ENCODE measurements around the gene TGFA. TPM values are rescaled to one million over a fixed set of nuclear protein-coding genes. Genes with fewer than 3 reads are reported as not detected.

TGFA gene
- total RNA-seq, 2 experiments from 2014 or later = 0.47 to 0.88 TPM

GRCh38 chr2:70553334-70553583, 367 bp downstream of the TGFA start:
- no peaks in the 10 kb centered on the region for H3K9me3 ChIP-seq (ENCODE audit: control insufficient read depth in 1 of 2, insufficient read depth in 1 of 2, low read length in 2 of 2)
- H3K36me3 ChIP-seq (ENCODE audit: insufficient read depth, low read length) = no peaks in the 10 kb centered on the region
- Mint-ChIP-seq H3K9me3 (no peaks in the 10 kb centered on the region), H3K4me3 (peak overlapping the region; percentile 93), H3K27me3 (peaks cover 10% of the 10 kb centered on the region), H3K36me3 (ENCODE audit: low read depth) (no peaks in the 10 kb centered on the region), H3K27ac (peak overlapping the region; percentile 73), H3K4me1 (ENCODE audit: low read depth) (peaks cover 34% of the 10 kb centered on the region)
- H3K27ac ChIP-seq (ENCODE audit: low read depth in 1 of 2, low read length in 2 of 2) = no peak overlapping the region
- ChIA-PET CTCF (interaction anchor here (1.1 kb wide), 1 partner anchor 65 kb away, joined by 3 read pairs; no protein-coding TSS in a partner anchor), POLR2A (interaction anchor here (0.7 to 1.2 kb wide), 3 partner anchors 29 to 112 kb away, joined by 3 to 5 read pairs (median 3); no protein-coding TSS in a partner anchor)
- intact Hi-C loops (cut with DNase I, micrococcal nuclease) = loop anchor here (5.0 kb wide), 2 partner anchors 94 to 211 kb away; no protein-coding TSS in a partner anchor
- H3K4me3 ChIP-seq (ENCODE audit: low read length) = peak overlapping the region; percentile 65
- no peaks in the 10 kb centered on the region for H3K27me3 ChIP-seq (ENCODE audit: control insufficient read depth in 1 of 2, insufficient read depth in 2 of 2, low read length in 2 of 2)
- DNase-seq = peak in 7 of 14 experiments; percentile 3 to 59 (median 16)
- H3K4me1 ChIP-seq (ENCODE audit: insufficient read depth, low read length) = peaks cover 24% of the 10 kb centered on the region
- ATAC-seq (ENCODE audit: poor library complexity) = peak; percentile 46
- TF ChIP-seq, protein P1, sequence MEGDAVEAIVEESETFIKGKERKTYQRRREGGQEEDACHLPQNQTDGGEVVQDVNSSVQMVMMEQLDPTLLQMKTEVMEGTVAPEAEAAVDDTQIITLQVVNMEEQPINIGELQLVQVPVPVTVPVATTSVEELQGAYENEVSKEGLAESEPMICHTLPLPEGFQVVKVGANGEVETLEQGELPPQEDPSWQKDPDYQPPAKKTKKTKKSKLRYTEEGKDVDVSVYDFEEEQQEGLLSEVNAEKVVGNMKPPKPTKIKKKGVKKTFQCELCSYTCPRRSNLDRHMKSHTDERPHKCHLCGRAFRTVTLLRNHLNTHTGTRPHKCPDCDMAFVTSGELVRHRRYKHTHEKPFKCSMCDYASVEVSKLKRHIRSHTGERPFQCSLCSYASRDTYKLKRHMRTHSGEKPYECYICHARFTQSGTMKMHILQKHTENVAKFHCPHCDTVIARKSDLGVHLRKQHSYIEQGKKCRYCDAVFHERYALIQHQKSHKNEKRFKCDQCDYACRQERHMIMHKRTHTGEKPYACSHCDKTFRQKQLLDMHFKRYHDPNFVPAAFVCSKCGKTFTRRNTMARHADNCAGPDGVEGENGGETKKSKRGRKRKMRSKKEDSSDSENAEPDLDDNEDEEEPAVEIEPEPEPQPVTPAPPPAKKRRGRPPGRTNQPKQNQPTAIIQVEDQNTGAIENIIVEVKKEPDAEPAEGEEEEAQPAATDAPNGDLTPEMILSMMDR (IDR thresholded peaks at IDR 0.05) = no peak

- peaks cover 24% of the 10 kb centered on the region for H3K4me1 ChIP-seq (ENCODE audit: insufficient read depth, low read length)
- peaks cover 34% of the 10 kb centered on the region for H3K4me1 Mint-ChIP-seq (ENCODE audit: low read depth)
- H3K4me3 Mint-ChIP-seq = peak overlapping the region; percentile 93
- ChIA-PET POLR2A (interaction anchor here (0.7 to 1.2 kb wide), 3 partner anchors 28 to 112 kb away, joined by 3 to 5 read pairs (median 3); no protein-coding TSS in a partner anchor), CTCF (interaction anchor here (0.6 to 1.1 kb wide), 2 partner anchors 65 to 125 kb away, joined by 3 read pairs; no protein-coding TSS in a partner anchor)
- intact Hi-C loops (cut with DNase I, micrococcal nuclease) = loop anchor here (5.0 kb wide), 2 partner anchors 95 to 210 kb away; no protein-coding TSS in a partner anchor
- DNase-seq = peak in 5 of 14 experiments; percentile 6 to 44 (median 41)
- H3K36me3 ChIP-seq (ENCODE audit: insufficient read depth, low read length) = no peaks in the 10 kb centered on the region
- no peaks in the 10 kb centered on the region for H3K9me3 ChIP-seq (ENCODE audit: control insufficient read depth in 1 of 2, insufficient read depth in 1 of 2, low read length in 2 of 2)
- peak overlapping the region; percentile 73 for H3K27ac Mint-ChIP-seq
- no peak overlapping the region for H3K27ac ChIP-seq (ENCODE audit: low read depth in 1 of 2, low read length in 2 of 2)
- H3K9me3 Mint-ChIP-seq = no peaks in the 10 kb centered on the region
- H3K36me3 Mint-ChIP-seq (ENCODE audit: low read depth) = no peaks in the 10 kb centered on the region
- no peaks in the 10 kb centered on the region for H3K27me3 ChIP-seq (ENCODE audit: control insufficient read depth in 1 of 2, insufficient read depth in 2 of 2, low read length in 2 of 2)
- peak overlapping the region; percentile 65 for H3K4me3 ChIP-seq (ENCODE audit: low read length)
- peaks cover 5% of the 10 kb centered on the region for H3K27me3 Mint-ChIP-seq
- TF ChIP-seq, protein P1 (IDR thresholded peaks at IDR 0.05) = no peak
- no peak for ATAC-seq (ENCODE audit: poor library complexity)
Measured at GRCh38 chr2:70552501-70553333, 909 bp downstream of the TGFA start.

DNA sequence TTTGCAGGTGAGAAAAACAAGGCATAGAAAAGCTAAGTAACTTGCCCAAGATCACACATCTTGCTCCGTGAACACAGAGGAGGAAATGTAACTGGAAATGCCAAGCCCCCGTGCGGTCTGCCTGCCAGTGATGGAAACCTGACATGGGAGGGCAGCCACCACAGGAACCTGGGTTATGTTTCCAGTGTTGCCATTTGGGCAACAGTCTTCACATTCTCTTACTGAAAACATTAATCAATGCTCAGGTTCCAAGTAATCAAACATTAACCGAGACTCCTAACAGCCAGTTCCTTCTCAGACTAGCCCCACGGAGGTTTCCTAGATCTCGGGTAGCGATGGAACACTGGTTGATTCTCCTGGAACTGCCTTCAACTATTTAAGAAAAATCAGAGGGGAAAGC, 2.5 kb downstream of the TGFA start:
- Histone ChIP-seq H3K4me1 (ENCODE audit: insufficient read depth, low read length) (peaks cover 24% of the 10 kb centered on the region), H3K4me3 (ENCODE audit: low read length) (no peak overlapping the region), H3K27me3 (ENCODE audit: control insufficient read depth in 1 of 2, insufficient read depth in 2 of 2, low read length in 2 of 2) (no peaks in the 10 kb centered on the region), H3K36me3 (ENCODE audit: insufficient read depth, low read length) (no peaks in the 10 kb centered on the region), H3K9me3 (ENCODE audit: control insufficient read depth in 1 of 2, insufficient read depth in 1 of 2, low read length in 2 of 2) (no peaks in the 10 kb centered on the region), H3K27ac (ENCODE audit: low read depth in 1 of 2, low read length in 2 of 2) (no peak overlapping the region)
- TF ChIP-seq, protein P1 (IDR thresholded peaks at IDR 0.05) = no peak
- peak in 1 of 14 experiments; percentile 6 for DNase-seq
- Mint-ChIP-seq H3K36me3 (ENCODE audit: low read depth) (no peaks in the 10 kb centered on the region), H3K9me3 (no peaks in the 10 kb centered on the region), H3K27ac (no peak overlapping the region), H3K4me3 (peak overlapping the region; percentile 13), H3K4me1 (ENCODE audit: low read depth) (peaks cover 34% of the 10 kb centered on the region), H3K27me3 (no peaks in the 10 kb centered on the region)
- POLR2A ChIA-PET = no interaction called here
- CTCF ChIA-PET = interaction anchor here (0.9 kb wide), 1 partner anchor 66 kb away, joined by 3 read pairs; no protein-coding TSS in a partner anchor
- no peak for ATAC-seq (ENCODE audit: poor library complexity)
- intact Hi-C loops (cut with DNase I, micrococcal nuclease) = loop anchor here (5.0 kb wide), 2 partner anchors 96 to 209 kb away; no protein-coding TSS in a partner anchor
